Prostate gland (tissue), 2 donors: ENCODE data around the gene RNF208.

ENCODE experiments used
- CTCF ChIP-seq, 4 experiments: fragments of 200-600 bp in 2 of 4; fragments of 450-650 bp in 2 of 4; sonication (generic) in 2 of 4; IDR thresholded peaks; 1 replicate in 3 of 4; 2 replicates in 1 of 4; pipeline ENCODE4 v1.5.1; 2016 to 2019; ENCODE audit warnings: antibody characterized with exemption in 4 of 4, mild to moderate bottlenecking in 2 of 4, moderate library complexity in 2 of 4
- POLR2A ChIP-seq: fragments of 450-650 bp; IDR thresholded peaks from one replicate; pipeline ENCODE4 v1.6.1; 2016; ENCODE audit warnings: antibody characterized with exemption, mild to moderate bottlenecking

GRCh38 chr9:137250329-137251193 is 28.5 kb upstream of the RNF208 start:
- TF ChIP-seq POLR2A: no peak
- TF ChIP-seq CTCF (IDR thresholded peaks at IDR 0.05): no peak
